ENCODE measurements around the gene TTC34. TPM values are rescaled to one million over a fixed set of nuclear protein-coding genes. Genes with fewer than 3 reads are reported as not detected.

The TTC34 gene
- total and polyA plus RNA-seq, 2 of the 13 experiments (the other 11 are each of a cell fraction or from before 2014, with no cell fraction given): 0.07 to 0.11 TPM

DNA sequence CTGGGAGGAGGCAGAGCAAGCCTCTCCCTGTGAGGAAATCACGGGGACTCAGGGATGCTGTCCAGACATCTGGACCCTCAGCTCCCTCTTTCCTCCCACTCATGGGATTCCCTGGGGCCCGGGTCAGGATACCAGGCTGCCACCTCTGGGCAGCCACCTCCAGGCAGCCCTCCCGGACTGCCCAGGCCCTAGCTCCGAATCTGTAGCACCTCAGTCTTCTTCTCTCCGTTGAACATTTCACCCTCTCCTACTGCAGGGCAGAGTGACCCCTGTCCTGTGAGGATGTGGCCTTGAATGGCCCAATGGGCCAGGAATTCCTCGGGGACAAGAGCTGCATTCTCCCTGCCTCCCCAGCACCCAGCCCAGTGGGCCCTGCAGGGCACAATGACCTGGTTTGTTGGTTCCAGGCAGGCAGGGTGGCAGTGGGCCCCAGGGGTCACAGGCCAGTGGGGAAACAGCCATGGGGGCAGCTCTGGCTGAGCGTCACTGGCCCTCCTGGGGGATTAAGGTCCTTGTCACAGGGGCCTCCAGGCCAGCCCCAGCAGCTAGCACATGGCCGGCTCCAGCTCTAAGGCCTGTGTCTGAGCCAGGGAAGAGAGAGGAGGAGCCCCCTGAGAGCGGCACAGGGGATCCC is 9.5 kb upstream of the TTC34 start (continued):
- TF ChIP-seq ZNF281 (CRISPR knock-in tag; IDR thresholded peaks at IDR 0.05; ENCODE audit: borderline replicate concordance) (peak; percentile 42), SOX6 (IDR thresholded peaks at IDR 0.05) (no peak), SOX6 (CRISPR knock-in tag; IDR thresholded peaks at IDR 0.05) (peak; percentile 28; the same call in 1 of the 2 replicates), ZNF644 (CRISPR knock-in tag; IDR thresholded peaks at IDR 0.05; ENCODE audit: low read depth) (no peak), DMAP1 (CRISPR knock-in tag; IDR thresholded peaks at IDR 0.05) (no peak), HNRNPUL1 (IDR thresholded peaks at IDR 0.05; ENCODE audit: low read depth, low read length) (no peak), SETDB1 (CRISPR knock-in tag; IDR thresholded peaks at IDR 0.05; ENCODE audit: borderline replicate concordance) (no peak), HNRNPK (IDR thresholded peaks at IDR 0.05; ENCODE audit: low read depth, low read length, poor library complexity, severe bottlenecking) (no peak), GPBP1L1 (CRISPR knock-in tag; IDR thresholded peaks at IDR 0.05) (no peak), EZH2 (conservative IDR thresholded peaks at IDR 0.05; ENCODE audit: low read depth, low read length) (no peak), ZNF17 (CRISPR knock-in tag; IDR thresholded peaks at IDR 0.05) (no peak), ZZZ3 (CRISPR knock-in tag; IDR thresholded peaks at IDR 0.05; ENCODE audit: borderline replicate concordance) (no peak), ZMAT5 (CRISPR knock-in tag; IDR thresholded peaks at IDR 0.05; ENCODE audit: borderline replicate concordance, low read depth) (no peak), TCF7L2 (IDR thresholded peaks at IDR 0.05; ENCODE audit: low read depth, low read length) (no peak), ZFP41 (CRISPR knock-in tag; IDR thresholded peaks at IDR 0.05; ENCODE audit: borderline replicate concordance) (no peak), RFX5 (IDR thresholded peaks at IDR 0.05; ENCODE audit: low read depth, low read length) (no peak), GFI1 (CRISPR knock-in tag; IDR thresholded peaks at IDR 0.05; ENCODE audit: borderline replicate concordance) (no peak), ZBTB20 (CRISPR knock-in tag; IDR thresholded peaks at IDR 0.05; ENCODE audit: borderline replicate concordance, low read depth) (no peak), JUN (CRISPR knock-in tag; IDR thresholded peaks at IDR 0.05) (no peak)
- TF ChIP-seq, protein P1, sequence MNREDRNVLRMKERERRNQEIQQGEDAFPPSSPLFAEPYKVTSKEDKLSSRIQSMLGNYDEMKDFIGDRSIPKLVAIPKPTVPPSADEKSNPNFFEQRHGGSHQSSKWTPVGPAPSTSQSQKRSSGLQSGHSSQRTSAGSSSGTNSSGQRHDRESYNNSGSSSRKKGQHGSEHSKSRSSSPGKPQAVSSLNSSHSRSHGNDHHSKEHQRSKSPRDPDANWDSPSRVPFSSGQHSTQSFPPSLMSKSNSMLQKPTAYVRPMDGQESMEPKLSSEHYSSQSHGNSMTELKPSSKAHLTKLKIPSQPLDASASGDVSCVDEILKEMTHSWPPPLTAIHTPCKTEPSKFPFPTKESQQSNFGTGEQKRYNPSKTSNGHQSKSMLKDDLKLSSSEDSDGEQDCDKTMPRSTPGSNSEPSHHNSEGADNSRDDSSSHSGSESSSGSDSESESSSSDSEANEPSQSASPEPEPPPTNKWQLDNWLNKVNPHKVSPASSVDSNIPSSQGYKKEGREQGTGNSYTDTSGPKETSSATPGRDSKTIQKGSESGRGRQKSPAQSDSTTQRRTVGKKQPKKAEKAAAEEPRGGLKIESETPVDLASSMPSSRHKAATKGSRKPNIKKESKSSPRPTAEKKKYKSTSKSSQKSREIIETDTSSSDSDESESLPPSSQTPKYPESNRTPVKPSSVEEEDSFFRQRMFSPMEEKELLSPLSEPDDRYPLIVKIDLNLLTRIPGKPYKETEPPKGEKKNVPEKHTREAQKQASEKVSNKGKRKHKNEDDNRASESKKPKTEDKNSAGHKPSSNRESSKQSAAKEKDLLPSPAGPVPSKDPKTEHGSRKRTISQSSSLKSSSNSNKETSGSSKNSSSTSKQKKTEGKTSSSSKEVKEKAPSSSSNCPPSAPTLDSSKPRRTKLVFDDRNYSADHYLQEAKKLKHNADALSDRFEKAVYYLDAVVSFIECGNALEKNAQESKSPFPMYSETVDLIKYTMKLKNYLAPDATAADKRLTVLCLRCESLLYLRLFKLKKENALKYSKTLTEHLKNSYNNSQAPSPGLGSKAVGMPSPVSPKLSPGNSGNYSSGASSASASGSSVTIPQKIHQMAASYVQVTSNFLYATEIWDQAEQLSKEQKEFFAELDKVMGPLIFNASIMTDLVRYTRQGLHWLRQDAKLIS (CRISPR knock-in tag; IDR thresholded peaks at IDR 0.05): no peak

All from HepG2 (cell line).